Astrocyte of the cerebellum (primary cell): Measurements from ENCODE around the gene KCP.

Experiments used
- DNase-seq: peaks from one replicate; pipeline ENCODE4 v3.0.0-alpha.2; 2011; ENCODE audit warnings: low read depth
- H3K4me3 ChIP-seq: 2 replicates; pipeline ENCODE4 v1.5.1; 2011; ENCODE audit warnings: mild to moderate bottlenecking, low read depth, low read length, moderate library complexity
- CTCF ChIP-seq: IDR thresholded peaks from 2 replicates; pipeline ENCODE4 v1.5.1; 2012; ENCODE audit warnings: low read length, low read depth, moderate library complexity, mild to moderate bottlenecking; ENCODE audit errors: missing control alignments
- in situ Hi-C: cut with HindIII; loops from 2 replicates; pipeline ENCODE4 v1.10.0; 2017; ENCODE audit warnings: low sequenced_read_pairs

Gene KCP

DNA sequence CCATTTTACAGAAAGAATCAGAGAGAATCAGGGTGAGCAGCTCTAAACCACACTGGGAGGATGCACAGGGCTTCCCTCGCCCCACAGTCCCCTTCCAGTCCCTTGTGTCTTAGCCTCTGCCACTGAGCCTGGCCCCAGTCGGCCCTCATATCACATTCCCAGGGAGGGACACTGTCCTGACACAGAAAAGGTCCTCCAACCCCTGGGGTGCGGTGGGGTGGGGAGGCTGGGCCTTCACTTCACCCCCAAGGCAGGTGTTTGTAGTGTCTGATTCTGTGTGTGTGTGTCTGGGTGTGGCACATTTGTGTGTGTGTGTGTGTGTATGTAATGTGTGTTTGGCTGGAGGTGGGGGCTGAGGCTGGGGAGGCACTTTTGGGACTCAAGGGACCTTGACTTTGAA lies 1.8 kb upstream of the KCP start:
- DNase-seq, result no peak
- TF ChIP-seq CTCF, result no peak
- no peak overlapping the region for H3K4me3 ChIP-seq
- in situ Hi-C loops, result no loop called here

- no peak overlapping the region for H3K4me3 ChIP-seq
- in situ Hi-C loops, result no loop called here
- no peak for DNase-seq
- no peak for TF ChIP-seq CTCF
These were observed 1.0 kb upstream of the KCP start for GRCh38 chr7:128911423-128912031.

GRCh38 chr7:128909625-128910568 lies 612 bp downstream of the KCP start:
- H3K4me3 ChIP-seq, result peak overlapping the region; percentile 28
- TF ChIP-seq CTCF, result no peak
- DNase-seq, result no peak
- in situ Hi-C loops, result no loop called here

DNA sequence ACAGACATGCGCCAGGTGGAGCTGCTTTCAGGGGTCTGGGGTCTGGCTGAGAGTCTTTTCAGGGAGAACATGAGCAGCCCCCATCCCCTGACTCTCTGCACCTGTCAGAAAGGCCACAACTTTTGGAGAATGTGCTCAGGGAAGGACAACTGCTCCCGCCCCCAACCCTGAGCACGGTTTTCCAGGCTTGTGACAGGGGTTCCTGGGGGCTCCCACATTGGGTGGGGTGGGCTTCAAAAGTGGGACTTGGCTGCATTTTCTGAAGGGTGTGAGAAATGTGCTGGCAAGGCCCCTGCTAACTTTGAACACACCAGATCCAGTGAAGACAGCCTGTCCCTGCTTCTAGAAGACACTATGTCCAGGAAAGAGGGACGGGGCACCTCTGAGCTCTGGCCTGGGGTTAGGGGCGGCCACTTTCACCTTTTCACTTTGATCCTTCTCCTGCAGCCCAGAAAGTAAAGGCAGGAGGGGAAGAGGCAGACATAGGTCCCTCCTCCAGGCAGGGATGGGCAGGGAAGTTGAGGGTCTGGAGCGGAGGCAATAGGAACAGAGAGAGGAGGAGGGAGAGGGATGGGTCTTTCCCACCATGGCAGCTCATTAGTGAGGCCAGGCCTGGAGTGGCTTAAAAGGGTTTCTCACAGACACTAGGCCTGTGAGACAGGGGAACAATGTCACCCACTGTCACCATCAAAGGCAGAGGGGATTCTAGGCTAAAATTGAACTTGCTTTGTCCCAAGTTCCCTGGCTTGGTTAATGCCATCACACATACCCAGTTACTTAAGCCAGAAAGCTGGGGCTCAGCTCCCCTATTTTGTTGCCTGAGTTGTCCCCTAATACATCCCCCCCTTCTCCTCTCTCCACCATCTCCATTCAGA lies 1.5 kb downstream of the KCP start:
- in situ Hi-C loops, result no loop called here
- no peak for TF ChIP-seq CTCF
- H3K4me3 ChIP-seq, result peak overlapping the region; percentile 28
- no peak for DNase-seq

- no peak overlapping the region for H3K4me3 ChIP-seq
- no peak for TF ChIP-seq CTCF
- in situ Hi-C loops, result no loop called here
- DNase-seq, result no peak
These were observed 3.5 kb downstream of the KCP start for GRCh38 chr7:128906766-128907559.
